Measurements from ENCODE around the gene CD8B.
"Not testable (repeated sequence)": the region's sequence is repeated elsewhere in the genome, so short reads cannot be mapped to it uniquely, and the experiment has no call there.

Gene CD8B

DNA sequence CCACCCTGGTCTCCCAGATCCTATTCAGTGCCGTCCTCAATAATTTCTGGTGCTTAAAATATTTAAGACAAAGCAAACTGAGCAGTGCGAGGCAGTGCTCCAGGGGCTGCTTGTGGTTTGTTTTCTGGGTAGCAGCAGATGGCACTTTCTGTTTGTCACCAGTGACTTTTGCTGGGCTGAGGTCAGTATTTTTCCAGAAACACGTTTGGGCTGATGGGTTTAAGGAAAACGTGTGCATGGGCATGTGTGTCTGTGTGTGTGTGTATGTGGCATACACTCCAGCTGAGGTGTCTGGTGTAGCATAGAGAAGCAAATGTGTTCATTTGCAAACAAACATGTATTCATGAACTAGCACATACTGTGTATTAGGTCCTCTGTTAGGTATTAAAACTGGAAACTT is 10.1 kb downstream of the CD8B start:
- not testable (repeated sequence) for H3K27me3 ChIP-seq (ENCODE audit: insufficient read depth, poor library complexity, severe bottlenecking); H3K4me3 ChIP-seq (replicated peaks; ENCODE audit: insufficient read depth, low read length); H3K27ac ChIP-seq (replicated peaks); DNase-seq (ENCODE audit: low read depth in 1 of 2, low spot score in 1 of 2)

DNA sequence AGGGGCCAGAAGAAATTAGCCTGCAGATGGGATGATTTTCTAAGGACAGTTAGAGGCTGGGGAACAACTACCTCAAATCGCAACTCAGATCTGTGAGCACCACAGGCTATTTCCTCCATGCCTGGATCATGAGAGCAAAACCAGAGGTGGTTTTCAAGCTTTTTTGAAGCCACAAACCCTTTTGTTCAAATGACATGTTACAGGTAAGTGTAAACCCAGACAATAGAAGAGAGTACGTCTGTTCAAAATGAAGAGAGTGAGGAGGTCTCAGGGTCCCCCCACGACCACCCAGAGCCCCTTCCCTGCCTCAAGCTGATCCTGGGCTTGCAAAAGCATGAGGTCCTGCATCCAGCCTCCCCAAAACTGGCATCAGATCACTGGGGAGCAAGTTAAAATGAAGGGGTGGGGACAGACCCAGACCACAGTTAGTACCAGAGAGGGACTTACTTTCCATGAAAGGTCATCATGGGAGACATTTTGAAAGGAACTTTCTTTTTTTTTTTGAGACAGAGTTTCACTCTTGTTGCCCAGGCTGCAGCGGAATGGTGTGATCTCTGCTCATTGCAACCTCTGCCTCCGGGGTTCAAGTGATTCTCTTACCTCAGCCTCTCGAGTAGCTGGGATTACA is 19.0 kb downstream of the CD8B start:
- H3K27me3 ChIP-seq (ENCODE audit: insufficient read depth, poor library complexity, severe bottlenecking); DNase-seq (ENCODE audit: low read depth in 1 of 2, low spot score in 1 of 2): not testable (repeated sequence)

DNA sequence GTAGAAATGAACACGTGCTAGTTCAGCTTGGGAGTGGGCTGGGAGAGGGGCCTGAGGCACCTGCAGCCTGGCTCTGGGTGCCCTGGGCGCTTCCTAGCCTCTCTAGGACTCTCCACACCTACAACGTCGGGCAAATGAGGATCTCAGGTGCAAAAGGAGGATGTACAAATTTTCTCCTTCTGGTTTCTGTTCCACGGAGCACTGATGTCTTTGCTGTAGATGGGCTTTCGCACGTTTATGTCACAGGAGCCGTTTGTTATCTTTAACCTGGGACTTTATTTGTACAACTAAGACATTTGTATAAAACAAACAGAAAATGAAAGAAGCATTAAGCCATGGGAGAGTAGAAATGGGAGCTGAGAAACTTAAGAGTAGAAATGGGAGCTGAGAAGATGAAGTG is 20.4 kb downstream of the CD8B start:
- not testable (repeated sequence) for H3K27ac ChIP-seq (replicated peaks); H3K4me3 ChIP-seq (replicated peaks; ENCODE audit: insufficient read depth, low read length); H3K27me3 ChIP-seq (ENCODE audit: insufficient read depth, poor library complexity, severe bottlenecking); DNase-seq (ENCODE audit: low read depth in 1 of 2, low spot score in 1 of 2)

More for the DNA sequence above, 19.0 kb downstream of the CD8B start:
- not testable (repeated sequence) for H3K27ac ChIP-seq (replicated peaks); H3K4me3 ChIP-seq (replicated peaks; ENCODE audit: insufficient read depth, low read length)

DNA sequence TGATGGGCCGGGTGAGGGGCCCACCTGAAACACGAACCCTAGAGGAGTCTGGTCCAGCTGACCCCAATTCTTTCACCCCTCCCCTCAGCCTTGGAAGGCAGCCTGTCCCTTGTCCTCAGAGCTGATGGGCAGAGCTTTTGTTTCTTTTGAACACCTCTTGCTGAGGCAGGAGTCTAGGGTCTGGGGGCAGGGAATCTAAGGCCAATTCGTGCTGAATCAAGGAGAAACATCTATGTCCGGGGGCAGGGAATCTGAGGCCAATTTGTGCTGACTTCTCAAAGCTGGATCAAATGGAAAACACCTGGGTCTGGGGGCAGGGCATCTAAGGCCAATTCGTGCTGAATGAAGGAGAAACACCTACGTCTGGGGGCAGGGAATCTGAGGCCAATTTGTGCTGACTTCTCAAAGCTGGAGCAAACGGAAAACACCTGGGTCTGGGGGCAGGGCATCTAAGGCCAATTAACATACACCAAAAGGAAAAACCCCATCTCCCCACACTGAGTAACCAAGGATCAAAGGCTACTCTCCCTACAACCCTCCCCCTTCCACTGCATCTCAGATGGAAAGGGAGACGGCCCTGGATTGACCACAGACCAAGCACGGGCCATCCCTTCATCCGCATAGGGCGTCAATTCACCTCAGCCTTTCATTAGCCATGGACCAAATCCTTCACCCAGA is 21.7 kb downstream of the CD8B start:
- DNase-seq (ENCODE audit: low read depth in 1 of 2, low spot score in 1 of 2), result not testable (repeated sequence)

DNA sequence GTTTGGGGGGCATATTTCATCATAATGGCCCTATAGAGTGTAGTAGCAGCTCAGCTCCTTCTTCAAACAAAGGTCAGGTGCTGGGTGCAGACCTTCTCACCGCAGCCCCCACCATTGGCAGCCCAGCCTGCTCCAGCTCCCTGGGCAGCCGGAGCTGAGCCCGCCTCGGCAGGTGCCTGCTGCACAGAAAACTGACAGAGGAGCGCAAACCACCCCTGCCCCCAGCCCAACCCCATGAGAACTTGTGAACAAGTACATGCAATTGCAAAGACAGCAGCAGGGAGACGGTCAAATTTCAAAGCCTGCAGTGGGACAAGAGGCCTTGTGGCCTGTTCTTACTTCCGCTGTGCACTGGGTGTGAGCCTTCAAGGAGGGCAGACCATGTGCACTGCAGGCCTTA is 22.2 kb downstream of the CD8B start:
- not testable (repeated sequence) for H3K4me3 ChIP-seq (replicated peaks; ENCODE audit: insufficient read depth, low read length); DNase-seq (ENCODE audit: low read depth in 1 of 2, low spot score in 1 of 2); H3K27ac ChIP-seq (replicated peaks); H3K27me3 ChIP-seq (ENCODE audit: insufficient read depth, poor library complexity, severe bottlenecking)

More for the DNA sequence above, 21.7 kb downstream of the CD8B start:
- H3K27me3 ChIP-seq (ENCODE audit: insufficient read depth, poor library complexity, severe bottlenecking); H3K27ac ChIP-seq (replicated peaks); H3K4me3 ChIP-seq (replicated peaks; ENCODE audit: insufficient read depth, low read length): not testable (repeated sequence)

DNA sequence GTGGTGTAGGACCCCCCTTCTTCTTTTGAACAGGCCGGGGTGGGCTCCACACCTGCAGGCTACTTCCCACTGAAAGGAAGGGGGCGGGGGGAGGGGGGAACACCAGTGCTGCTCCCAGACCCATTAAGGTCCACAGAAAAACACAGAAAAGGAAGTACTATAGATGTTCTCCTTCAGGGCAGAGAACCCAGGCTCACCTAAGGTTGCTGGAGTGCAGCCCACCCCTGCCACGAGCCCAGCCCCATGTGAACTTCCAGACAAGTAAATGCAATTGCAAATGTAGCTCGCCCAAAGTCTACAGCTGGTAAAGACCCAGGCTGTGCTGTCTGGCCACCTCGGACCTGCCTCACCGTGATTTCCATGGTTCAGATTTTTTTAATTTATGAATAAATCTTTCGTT is 24.0 kb downstream of the CD8B start:
- not testable (repeated sequence) for H3K27me3 ChIP-seq (ENCODE audit: insufficient read depth, poor library complexity, severe bottlenecking); H3K27ac ChIP-seq (replicated peaks); H3K4me3 ChIP-seq (replicated peaks; ENCODE audit: insufficient read depth, low read length)
- DNase-seq (ENCODE audit: low read depth in 1 of 2, low spot score in 1 of 2), result peak in 1 of 2 experiments; percentile 6

DNA sequence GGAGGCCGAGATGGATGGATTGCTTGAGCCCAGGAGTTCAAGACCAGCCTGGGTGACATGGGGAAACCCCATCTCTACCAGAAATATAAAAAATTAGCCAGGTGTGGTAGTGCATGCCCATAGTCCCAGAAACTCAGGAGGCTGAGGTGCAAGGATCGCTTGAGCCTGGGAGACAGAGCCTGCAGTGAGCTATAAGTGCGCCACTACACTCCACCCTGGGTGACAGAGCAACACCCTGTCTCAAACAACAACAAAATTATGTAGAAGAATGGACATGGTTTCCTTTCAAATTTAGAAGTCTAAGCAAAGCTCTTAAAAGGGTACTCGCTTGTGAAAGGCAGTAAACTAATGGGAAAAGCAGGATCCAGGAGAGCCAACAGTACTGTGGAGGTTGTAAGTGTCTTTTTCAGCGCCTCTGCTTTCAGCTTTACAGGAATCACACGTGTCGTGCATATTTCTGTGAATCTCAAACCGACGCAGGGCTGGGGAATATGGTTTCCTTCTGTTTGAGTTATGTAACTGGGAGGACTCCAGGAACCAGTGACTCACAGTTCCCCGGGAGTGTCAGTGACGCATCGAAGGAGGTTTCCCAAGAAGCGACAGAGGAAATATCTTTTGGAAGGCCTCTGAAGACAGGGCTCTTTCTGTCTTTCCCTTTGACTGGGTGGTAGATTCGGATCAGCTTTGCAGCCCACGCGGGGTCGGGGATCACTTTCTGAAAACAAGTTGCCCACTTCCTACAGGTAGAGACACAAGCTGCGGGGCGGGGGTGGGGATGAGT is 24.6 kb downstream of the CD8B start:
- DNase-seq (ENCODE audit: low read depth in 1 of 2, low spot score in 1 of 2), result peak; percentile 43 to 77
- H3K27me3 ChIP-seq (ENCODE audit: insufficient read depth, poor library complexity, severe bottlenecking); H3K27ac ChIP-seq (replicated peaks); H3K4me3 ChIP-seq (replicated peaks; ENCODE audit: insufficient read depth, low read length): not testable (repeated sequence)

DNA sequence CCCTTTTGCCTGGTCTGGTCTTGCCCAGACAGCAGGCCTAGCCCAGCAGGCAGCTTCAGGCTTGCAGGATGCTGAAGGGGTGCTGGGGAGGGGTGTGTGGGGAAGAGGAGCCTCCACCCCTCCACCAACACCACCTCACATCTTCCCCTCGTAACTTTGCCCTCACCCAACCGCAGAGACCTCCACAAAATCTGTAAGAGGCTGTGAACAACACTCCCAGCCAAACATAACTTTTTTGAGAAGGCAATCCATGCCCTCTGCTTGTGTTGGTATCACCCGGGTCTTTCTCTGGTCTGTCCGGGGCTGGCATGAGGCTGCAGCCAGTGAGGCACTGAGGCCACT is 26.2 kb downstream of the CD8B start:
- not testable (repeated sequence) for H3K27me3 ChIP-seq (ENCODE audit: insufficient read depth, poor library complexity, severe bottlenecking); H3K4me3 ChIP-seq (replicated peaks; ENCODE audit: insufficient read depth, low read length); DNase-seq (ENCODE audit: low read depth in 1 of 2, low spot score in 1 of 2); H3K27ac ChIP-seq (replicated peaks)

DNA sequence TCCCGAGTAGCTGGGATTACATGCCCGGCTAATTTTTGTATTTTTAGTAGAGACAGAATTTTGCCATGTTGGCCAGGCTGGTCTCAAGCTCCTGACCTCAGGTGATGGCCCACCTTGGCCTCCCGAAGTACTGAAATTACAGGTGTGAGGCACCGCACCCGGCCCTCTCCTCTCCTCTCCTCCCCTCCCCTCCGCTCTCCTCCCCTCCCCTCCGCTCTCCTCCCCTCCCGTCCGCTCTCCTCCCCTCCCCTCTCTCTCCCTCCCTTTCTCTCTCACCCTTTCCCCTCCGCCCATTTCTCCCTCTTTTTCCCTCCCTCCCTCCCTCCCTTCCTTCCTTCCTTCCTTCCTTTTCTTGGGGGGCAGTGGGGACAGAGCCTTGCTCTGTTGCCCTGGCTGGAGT is 28.4 kb downstream of the CD8B start:
- no peak for TF ChIP-seq POLR2AphosphoS5 (IDR thresholded peaks at IDR 0.05; ENCODE audit: low read depth)
- TF ChIP-seq, protein P1, sequence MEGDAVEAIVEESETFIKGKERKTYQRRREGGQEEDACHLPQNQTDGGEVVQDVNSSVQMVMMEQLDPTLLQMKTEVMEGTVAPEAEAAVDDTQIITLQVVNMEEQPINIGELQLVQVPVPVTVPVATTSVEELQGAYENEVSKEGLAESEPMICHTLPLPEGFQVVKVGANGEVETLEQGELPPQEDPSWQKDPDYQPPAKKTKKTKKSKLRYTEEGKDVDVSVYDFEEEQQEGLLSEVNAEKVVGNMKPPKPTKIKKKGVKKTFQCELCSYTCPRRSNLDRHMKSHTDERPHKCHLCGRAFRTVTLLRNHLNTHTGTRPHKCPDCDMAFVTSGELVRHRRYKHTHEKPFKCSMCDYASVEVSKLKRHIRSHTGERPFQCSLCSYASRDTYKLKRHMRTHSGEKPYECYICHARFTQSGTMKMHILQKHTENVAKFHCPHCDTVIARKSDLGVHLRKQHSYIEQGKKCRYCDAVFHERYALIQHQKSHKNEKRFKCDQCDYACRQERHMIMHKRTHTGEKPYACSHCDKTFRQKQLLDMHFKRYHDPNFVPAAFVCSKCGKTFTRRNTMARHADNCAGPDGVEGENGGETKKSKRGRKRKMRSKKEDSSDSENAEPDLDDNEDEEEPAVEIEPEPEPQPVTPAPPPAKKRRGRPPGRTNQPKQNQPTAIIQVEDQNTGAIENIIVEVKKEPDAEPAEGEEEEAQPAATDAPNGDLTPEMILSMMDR (IDR thresholded peaks at IDR 0.05; ENCODE audit: insufficient read depth, low read length), result no peak
- TF ChIP-seq, protein P2, sequence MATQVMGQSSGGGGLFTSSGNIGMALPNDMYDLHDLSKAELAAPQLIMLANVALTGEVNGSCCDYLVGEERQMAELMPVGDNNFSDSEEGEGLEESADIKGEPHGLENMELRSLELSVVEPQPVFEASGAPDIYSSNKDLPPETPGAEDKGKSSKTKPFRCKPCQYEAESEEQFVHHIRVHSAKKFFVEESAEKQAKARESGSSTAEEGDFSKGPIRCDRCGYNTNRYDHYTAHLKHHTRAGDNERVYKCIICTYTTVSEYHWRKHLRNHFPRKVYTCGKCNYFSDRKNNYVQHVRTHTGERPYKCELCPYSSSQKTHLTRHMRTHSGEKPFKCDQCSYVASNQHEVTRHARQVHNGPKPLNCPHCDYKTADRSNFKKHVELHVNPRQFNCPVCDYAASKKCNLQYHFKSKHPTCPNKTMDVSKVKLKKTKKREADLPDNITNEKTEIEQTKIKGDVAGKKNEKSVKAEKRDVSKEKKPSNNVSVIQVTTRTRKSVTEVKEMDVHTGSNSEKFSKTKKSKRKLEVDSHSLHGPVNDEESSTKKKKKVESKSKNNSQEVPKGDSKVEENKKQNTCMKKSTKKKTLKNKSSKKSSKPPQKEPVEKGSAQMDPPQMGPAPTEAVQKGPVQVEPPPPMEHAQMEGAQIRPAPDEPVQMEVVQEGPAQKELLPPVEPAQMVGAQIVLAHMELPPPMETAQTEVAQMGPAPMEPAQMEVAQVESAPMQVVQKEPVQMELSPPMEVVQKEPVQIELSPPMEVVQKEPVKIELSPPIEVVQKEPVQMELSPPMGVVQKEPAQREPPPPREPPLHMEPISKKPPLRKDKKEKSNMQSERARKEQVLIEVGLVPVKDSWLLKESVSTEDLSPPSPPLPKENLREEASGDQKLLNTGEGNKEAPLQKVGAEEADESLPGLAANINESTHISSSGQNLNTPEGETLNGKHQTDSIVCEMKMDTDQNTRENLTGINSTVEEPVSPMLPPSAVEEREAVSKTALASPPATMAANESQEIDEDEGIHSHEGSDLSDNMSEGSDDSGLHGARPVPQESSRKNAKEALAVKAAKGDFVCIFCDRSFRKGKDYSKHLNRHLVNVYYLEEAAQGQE (IDR thresholded peaks at IDR 0.05; ENCODE audit: insufficient replicate concordance, low read depth), result no peak
- TF ChIP-seq GABPA (IDR thresholded peaks at IDR 0.05; ENCODE audit: low read depth), result no peak
- TF ChIP-seq SPI1 (IDR thresholded peaks at IDR 0.05; ENCODE audit: borderline replicate concordance, low read depth), result no peak
- no peaks in the 10 kb centered on the region for H3K27me3 ChIP-seq (ENCODE audit: insufficient read depth, poor library complexity, severe bottlenecking)
- no peak for DNase-seq (ENCODE audit: low read depth in 1 of 2, low spot score in 1 of 2)

More for the DNA sequence above, 28.4 kb downstream of the CD8B start:
- H3K27ac ChIP-seq (replicated peaks), result no peak overlapping the region
- H3K4me3 ChIP-seq (replicated peaks; ENCODE audit: insufficient read depth, low read length), result no peak overlapping the region
